ENCODE results near the gene ZNF778. TPM values are rescaled to one million over a fixed set of nuclear protein-coding genes. Genes with fewer than 3 reads are reported as not detected.
A peak's percentile ranks its signal among the peaks of the same experiment; 100 is the strongest.

Gene ZNF778
- total and polyA plus RNA-seq, 2 of the 13 experiments (the other 11 are each of a cell fraction or from before 2014, with no cell fraction given), result 3.8 to 7.2 TPM

- TF ChIP-seq FOXO1 (CRISPR knock-in tag; IDR thresholded peaks at IDR 0.05) (0 out of 2 replicates have a peak, but pooled peaks have one; percentile 18), ZNF337 (CRISPR knock-in tag; IDR thresholded peaks at IDR 0.05; ENCODE audit: borderline replicate concordance, low read depth) (no peak), KLF16 (CRISPR knock-in tag; IDR thresholded peaks at IDR 0.05) (peak in 1 of 2 experiments; percentile 48; a peak in 2 of 4 replicates), ZBTB44 (CRISPR knock-in tag; IDR thresholded peaks at IDR 0.05) (no peak), TFAP4 (IDR thresholded peaks at IDR 0.05; ENCODE audit: borderline replicate concordance, low read depth) (no peak; the same call in 1 of the 2 replicates), BORCS8-MEF2B (CRISPR knock-in tag; IDR thresholded peaks at IDR 0.05) (peak; percentile 76), MXI1 (IDR thresholded peaks at IDR 0.05; ENCODE audit: borderline replicate concordance, low read depth, low read length) (peak; percentile 80; the same call in 1 of the 3 replicates), TEAD2 (CRISPR knock-in tag; IDR thresholded peaks at IDR 0.05) (no peak), ZNF441 (CRISPR knock-in tag; IDR thresholded peaks at IDR 0.05; ENCODE audit: borderline replicate concordance) (no peak; the same call in 1 of the 2 replicates), CREM (IDR thresholded peaks at IDR 0.05) (no peak), CREM (CRISPR knock-in tag; IDR thresholded peaks at IDR 0.05) (no peak), ZNF136 (CRISPR knock-in tag; IDR thresholded peaks at IDR 0.05; ENCODE audit: low read depth) (no peak), ZFP36 (IDR thresholded peaks at IDR 0.05; ENCODE audit: borderline replicate concordance, low read depth, low read length, partially characterized antibody) (no peak), GMEB1 (CRISPR knock-in tag; IDR thresholded peaks at IDR 0.05; ENCODE audit: borderline replicate concordance) (peak; percentile 73), TEF (CRISPR knock-in tag; IDR thresholded peaks at IDR 0.05) (no peak), ZNF558 (CRISPR knock-in tag; IDR thresholded peaks at IDR 0.05; ENCODE audit: borderline replicate concordance) (no peak), FOXA3 (CRISPR knock-in tag; IDR thresholded peaks at IDR 0.05) (no peak), ZSCAN30 (CRISPR knock-in tag; IDR thresholded peaks at IDR 0.05) (no peak), ZKSCAN8 (CRISPR knock-in tag; IDR thresholded peaks at IDR 0.05; ENCODE audit: borderline replicate concordance) (no peak), KLF12 (CRISPR knock-in tag; IDR thresholded peaks at IDR 0.05; ENCODE audit: borderline replicate concordance) (0 out of 2 replicates have a peak, but pooled peaks have one; percentile 8), ZNF414 (CRISPR knock-in tag; IDR thresholded peaks at IDR 0.05) (peak; percentile 15; the same call in 1 of the 2 replicates)
Observed at GRCh38 chr16:89246903-89247733, 29.6 kb downstream of the ZNF778 start (continued).

All from HepG2 (cell line).